T47D (cell line): ENCODE results near the gene LIMA1.
"Not testable (repeated sequence)": the region's sequence is repeated elsewhere in the genome, so short reads cannot be mapped to it uniquely, and the experiment has no call there.

Source experiments
- DNase-seq, 2 experiments: peaks; one replicate each; pipeline versions ENCODE4 v3.0.0 to v3.0.0-alpha.2; 2011 to 2012; ENCODE audit warnings: low read depth in 1 of 2, low spot score in 1 of 2
- JUND ChIP-seq: IDR thresholded peaks from 2 replicates; pipeline ENCODE4 v1.6.1; 2012; ENCODE audit warnings: low read depth
- in situ Hi-C: cut with HindIII; loops from 2 replicates; pipeline ENCODE4 v1.10.0; 2016; ENCODE audit warnings: low sequenced_read_pairs, low pct_unique_long_range_greater_than_20kb

Gene LIMA1

DNA sequence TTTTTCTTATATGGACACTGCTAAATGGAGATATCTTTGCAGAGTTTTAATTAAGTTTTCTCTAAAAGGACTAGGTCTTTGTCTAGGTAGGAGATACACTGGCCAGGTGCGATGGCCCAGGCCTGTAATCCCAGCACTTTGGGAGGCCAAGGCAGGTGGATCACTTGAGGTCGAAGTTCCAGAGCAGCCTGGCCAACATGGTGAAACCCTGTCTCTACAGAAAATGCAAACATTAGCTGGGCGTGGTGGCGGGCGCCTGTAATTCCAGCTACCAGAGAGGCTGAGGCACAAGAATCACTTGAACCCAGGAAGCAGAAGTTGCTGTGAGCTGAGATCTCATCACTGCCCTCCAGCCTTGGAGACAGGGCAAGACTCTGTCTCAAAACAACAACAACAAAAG lies 99.1 kb downstream of the LIMA1 start:
- DNase-seq = no peak
- TF ChIP-seq JUND = no peak
- in situ Hi-C loops = no loop called here

DNA sequence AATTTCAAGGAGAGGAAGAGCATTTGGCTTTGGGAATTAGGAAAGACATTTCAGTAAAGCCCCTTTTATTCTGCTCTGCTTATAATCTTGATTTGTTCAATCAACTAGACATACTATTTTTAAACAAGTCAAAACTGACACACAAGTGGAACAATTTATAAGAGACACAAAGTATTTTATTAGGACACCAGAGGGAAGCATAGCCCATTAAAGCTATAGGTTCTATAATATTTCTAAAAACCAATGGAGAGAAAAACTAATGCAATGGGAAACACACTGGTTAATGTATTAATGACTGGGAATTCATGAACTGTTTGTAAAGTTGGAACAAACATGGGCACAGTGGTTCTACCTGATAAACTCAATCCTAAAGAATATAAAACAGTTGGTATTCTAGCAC lies 100.9 kb downstream of the LIMA1 start:
- DNase-seq = peak in 1 of 2 experiments; percentile 61
- in situ Hi-C loops = no loop called here
- TF ChIP-seq JUND = no peak

DNA sequence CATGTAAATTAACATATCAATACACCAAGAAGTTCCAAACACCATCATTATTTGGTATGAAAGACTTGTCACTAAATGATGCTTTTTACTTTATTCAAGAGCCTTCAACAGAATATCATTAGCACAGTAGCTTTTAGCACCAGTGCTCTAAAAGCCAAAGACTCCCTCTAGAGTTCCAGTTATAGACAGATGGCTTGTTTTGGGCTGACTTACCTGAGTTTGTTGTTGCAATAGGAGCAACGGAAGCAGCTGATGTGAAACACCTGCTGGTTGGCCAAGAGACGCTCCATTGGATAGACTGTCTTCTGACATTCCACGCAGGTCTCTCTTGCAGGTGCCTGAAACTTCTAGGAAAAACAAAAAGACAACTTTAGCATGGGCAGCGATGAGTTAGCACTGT lies 101.6 kb downstream of the LIMA1 start:
- in situ Hi-C loops = no loop called here
- TF ChIP-seq JUND = no peak
- DNase-seq = no peak

DNA sequence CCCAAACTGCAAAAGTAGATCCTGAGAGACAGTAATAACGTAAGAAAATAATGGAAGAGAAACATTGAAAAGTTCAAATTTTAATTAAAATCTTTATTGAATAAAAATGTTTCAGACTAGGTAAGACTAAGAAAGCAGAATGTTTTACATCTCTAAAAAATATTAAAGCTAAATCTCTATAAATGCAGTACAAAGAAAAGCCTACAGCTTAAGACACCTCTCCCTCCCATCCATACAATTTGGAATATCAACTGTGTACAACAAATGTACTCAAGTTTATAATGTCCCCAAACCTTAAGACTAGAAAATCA lies 107.6 kb downstream of the LIMA1 start:
- no peak for DNase-seq
- TF ChIP-seq JUND = no peak
- in situ Hi-C loops = no loop called here

DNA sequence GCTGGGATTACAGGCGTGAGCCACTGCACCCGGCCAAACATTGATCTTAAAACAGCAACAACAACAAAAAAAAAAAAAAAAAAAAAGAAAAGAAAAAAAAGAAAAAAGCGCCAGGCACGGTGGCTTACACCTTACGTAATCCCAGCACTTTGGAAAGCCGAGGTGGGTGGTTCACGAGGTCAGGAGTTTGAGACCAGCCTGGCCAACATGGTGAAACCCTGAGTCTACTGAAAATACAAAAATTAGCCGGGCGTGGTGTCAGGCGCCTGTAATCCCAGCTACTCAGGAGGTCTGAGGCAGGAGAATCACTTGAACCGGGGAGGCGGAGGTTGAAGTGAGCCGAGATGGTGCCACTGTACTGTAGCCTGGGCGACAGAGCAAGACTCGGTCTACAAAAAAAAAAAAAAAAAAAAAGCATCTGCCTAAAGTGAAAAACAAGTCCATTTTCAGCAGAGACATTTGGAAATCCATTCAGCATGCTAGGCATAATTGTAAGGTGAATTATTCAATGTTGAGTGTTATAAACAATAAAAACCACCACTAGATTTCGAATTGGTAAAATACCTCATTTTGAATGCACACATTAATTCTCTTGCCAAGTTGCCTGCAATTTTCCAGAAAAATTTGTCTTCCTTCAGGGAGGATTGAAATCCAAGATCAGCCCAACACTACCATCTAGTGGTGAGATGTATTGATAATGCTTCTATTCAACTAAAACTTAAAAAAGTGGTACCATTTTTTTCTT lies 108.2 kb downstream of the LIMA1 start:
- peak in 1 of 2 experiments; percentile 81 for DNase-seq
- no peak for TF ChIP-seq JUND
- in situ Hi-C loops = no loop called here

DNA sequence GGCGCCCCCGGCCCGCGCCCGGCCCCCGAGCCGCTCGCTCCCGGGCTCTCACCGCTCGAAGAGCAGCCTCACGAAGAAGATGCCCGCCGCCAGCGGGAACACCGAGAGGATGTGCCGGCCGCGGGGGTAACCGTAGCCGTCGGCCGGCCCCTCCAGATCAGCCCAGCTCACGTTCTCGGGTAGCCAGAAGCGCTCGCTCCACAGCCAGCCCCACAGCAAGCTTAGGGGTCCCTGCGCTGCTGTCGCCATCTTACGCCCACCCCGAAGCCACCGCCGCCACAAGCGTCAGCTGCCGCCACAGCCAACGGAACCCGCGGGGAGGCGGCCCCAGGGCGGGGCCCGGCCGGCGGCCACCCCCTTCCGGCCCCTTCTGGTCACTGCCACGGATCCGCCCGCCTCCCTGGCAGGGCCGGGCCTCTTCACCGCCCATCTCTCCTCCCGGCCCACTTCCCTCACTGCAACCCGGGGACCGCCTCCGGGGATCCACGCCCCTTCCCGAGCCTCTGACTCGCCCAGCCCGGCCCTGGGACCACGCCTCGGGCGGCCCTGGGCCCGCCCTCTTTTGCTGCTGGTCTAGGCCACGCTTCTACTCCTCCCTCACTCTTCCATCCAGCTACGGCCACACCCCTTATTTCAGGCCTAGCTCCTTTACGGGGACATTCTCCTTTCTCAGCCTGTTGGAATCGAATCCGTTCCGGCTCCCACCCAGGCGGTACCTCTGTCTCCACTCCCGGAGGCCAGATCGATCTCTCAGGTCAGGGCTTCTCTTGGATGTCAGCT lies 116.1 kb downstream of the LIMA1 start, which contains the start of gene CERS5:
Gene CERS5, minus strand, starts transcription at position 321 of the 780 bp plus-strand sequence. Its CDS starts 72 bp downstream, at position 249.
- in situ Hi-C loops = no loop called here
- peak; percentile 98 to 100 for DNase-seq
- TF ChIP-seq JUND = no peak

DNA sequence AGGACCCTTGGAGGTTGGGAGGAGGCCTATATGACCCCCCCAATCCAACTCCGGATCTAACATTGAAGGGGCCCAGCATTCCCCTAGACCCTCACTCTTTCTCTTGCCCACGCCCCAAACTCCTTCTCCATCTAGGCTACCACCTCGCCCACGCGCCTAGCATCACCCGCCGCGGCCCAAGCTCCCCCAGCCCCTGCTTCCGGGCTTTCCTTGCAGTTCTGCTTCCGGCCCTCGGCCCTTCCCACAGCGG lies 116.6 kb downstream of the LIMA1 start:
- no peak for DNase-seq
- TF ChIP-seq JUND = no peak
- in situ Hi-C loops = no loop called here

DNA sequence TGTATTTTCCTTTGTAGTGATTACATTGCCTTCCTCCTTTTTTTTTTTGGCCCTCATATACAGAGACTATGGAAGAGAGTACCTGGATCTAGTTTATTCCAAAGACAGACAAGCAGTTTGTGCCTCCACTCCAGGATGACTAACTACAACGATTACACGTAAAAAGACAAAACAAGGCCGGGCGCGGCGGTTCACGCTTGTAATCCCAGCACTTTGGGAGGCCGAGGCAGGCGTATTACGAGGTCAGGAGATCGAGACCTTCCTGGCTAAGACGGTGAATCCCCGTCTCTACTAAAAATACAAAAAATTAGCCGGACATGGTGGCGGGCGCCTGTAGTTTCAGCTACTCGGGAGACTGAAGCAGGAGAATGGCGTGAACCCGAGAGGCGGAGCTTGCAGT lies 118.4 kb downstream of the LIMA1 start:
- TF ChIP-seq JUND = no peak
- DNase-seq = no peak
- in situ Hi-C loops = no loop called here

DNA sequence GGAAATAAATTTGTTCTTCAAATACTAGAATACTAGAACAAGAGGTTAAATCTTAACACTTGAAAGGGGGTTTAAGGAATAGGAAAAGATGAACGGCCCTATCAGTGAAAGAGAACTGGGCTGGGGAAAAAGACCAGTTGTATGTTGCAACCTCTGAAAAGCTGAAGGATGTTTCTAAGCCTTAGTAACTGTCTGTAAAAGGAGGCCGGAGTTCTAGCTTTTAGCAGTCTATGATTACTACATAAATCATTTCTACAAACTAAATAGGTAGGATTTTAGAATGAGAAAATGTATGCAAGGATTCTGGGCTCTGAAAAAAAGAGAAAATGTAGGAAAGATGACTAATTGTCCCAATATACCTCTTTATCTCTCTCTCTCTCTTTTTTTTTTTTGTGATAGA lies 121.1 kb downstream of the LIMA1 start:
- no peak for DNase-seq
- TF ChIP-seq JUND = no peak
- in situ Hi-C loops = no loop called here

DNA sequence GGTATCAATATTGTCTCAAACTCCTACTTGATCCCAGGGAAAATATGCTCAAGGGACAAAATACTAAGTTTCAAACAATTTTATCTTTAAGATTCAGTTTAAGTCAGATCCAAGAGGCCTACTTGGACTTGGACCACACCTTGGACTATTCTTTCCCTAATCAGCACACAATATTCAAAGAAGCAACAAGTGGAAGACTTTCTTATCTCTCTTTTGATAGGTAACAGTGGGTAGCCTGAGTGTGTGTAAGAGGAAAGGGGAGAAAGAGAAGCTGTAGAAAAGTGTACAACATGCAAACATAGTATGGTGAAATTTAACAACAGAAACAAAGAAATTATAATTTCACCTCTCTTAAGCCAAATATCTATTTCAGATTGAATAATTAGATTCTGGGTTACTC lies 122.7 kb downstream of the LIMA1 start:
- DNase-seq = no peak
- in situ Hi-C loops = no loop called here
- TF ChIP-seq JUND = no peak

DNA sequence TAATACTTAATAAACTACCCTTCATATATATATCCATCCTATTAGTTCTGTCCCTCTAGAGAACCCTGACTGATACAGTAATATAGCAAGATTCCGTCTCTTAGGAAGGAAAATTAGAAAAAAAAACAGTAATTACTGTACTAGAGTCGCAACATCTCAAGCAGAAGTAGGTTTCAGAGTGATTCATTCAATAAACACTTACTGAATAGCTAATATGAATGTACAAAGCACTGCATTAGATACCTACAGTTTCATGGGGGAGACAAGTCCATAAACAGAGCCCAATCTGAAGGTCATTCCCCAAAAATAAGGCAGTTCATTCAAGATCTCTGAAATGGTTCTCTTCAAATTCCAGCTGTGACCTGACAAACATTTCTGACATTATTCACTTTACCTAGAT lies 126.1 kb downstream of the LIMA1 start:
- in situ Hi-C loops = no loop called here
- DNase-seq = no peak
- TF ChIP-seq JUND = no peak

DNA sequence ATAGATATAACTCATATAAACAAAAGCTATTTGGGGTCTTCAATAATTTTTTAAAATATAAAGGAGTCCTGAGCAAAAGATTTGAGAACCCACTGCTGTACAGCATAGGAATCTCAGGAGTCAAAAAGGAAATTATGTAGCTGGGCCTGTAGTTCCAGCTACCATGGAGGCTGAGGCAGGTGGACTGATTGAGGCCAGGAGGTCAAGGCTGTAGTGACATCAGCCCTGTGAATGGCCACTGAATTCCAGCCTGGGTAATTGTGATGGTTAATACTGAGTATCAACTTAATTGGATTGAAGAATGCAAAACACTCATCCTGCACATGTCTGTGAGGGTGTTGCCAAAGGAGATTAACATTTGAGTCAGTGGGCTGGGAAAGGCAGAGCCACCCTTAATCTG lies 126.7 kb downstream of the LIMA1 start:
- TF ChIP-seq JUND = no peak
- in situ Hi-C loops = no loop called here
- no peak for DNase-seq

DNA sequence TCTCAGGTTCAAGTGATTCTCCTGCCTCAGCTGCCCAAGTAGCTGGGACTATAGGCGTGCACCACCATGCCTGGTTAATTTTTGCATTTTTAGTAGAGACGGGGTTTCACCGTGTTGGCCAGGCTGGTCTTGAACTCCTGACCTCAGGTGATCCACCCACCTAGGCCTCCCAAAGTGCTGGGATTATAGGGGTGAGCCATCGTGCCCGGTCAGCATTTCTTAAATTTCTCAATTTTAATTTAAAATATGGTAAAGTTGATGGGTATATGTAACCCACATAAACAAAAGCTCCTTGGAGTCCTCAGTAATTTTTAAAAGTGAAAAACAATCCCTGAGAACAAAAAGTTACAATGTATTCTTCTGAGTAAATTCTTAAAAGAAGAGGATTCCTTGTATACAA lies 128.4 kb downstream of the LIMA1 start:
- in situ Hi-C loops = not testable (repeated sequence)

More for the DNA sequence above, 128.4 kb downstream of the LIMA1 start:
- DNase-seq = not testable (repeated sequence)
